Thyroid gland (tissue), 4 donors: Measurements from ENCODE around the gene IKBIP. TPM values are rescaled to one million over a fixed set of nuclear protein-coding genes. Genes with fewer than 3 reads are reported as not detected.
A peak's percentile ranks its signal among the peaks of the same experiment; 100 is the strongest.
"Not testable (repeated sequence)": the region's sequence is repeated elsewhere in the genome, so short reads cannot be mapped to it uniquely, and the experiment has no call there.

Experiments used
- DNase-seq, 2 donors: peaks; one replicate each; pipeline ENCODE4 v3.0.0-alpha.2; 2019
- H3K27ac ChIP-seq, 3 donors: fragments of 200-600 bp; sonication (generic); 1 replicate in 2 of 3; 2 replicates in 1 of 3; pipeline ENCODE4 v1.5.1; 2016 to 2019; ENCODE audit warnings: mild to moderate bottlenecking in 1 of 3, moderate library complexity in 1 of 3
- H3K27me3 ChIP-seq: fragments of 200-600 bp; sonication (generic); one replicate; pipeline ENCODE4 v1.5.1; 2019
- H3K36me3 ChIP-seq, 2 donors: fragments of 200-600 bp; sonication (generic); one replicate each; pipeline ENCODE4 v1.5.1; 2016 to 2019
- H3K4me1 ChIP-seq, 2 donors: fragments of 200-600 bp; sonication (generic); one replicate each; pipeline ENCODE4 v1.5.1; 2017 to 2019
- H3K4me3 ChIP-seq, 3 donors: fragments of 200-600 bp; sonication (generic); replicated peaks in 1 of 3; 1 replicate in 2 of 3; 2 replicates in 1 of 3; pipeline ENCODE4 v1.5.1; 2016; ENCODE audit warnings: mild to moderate bottlenecking in 1 of 3
- H3K9me3 ChIP-seq: fragments of 200-600 bp; sonication (generic); one replicate; pipeline ENCODE4 v1.5.1; 2017
- POLR2A ChIP-seq, 2 donors: fragments of 450-650 bp; IDR thresholded peaks; one replicate each; pipeline ENCODE4 v1.6.1; 2017; ENCODE audit warnings: antibody characterized with exemption in 2 of 2, mild to moderate bottlenecking in 2 of 2, moderate library complexity in 1 of 2
- WGBS, 2 donors: methylation state at CpG; one replicate each; pipeline ENCODE4 v1.1.5; 2017; 5-methylcytosine and 5-hydroxymethylcytosine counted together
- intact Hi-C: fragments of 100-400 bp; cut with DNase I; formaldehyde crosslinking; loops from one replicate; pipeline ENCODE4 v1.15.1; 2023
- total RNA-seq, 4 donors: library from RNA; depleted of rRNA; stranded (reverse); fragments of >200 nt; gene quantifications; one replicate each; pipeline ENCODE4 v1.2.3, GENCODE V29; 2016
- TF ChIP-seq, protein P1 (sequence below), 6 experiments: fragments of 200-600 bp in 3 of 6; fragments of 450-650 bp in 3 of 6; sonication (generic) in 3 of 6; IDR thresholded peaks; one replicate each; pipeline ENCODE4 v1.5.1; 2016 to 2019; ENCODE audit warnings: antibody characterized with exemption in 6 of 6, mild to moderate bottlenecking in 2 of 6, inconsistent platforms in 1 of 6, moderate library complexity in 1 of 6

The IKBIP gene
- total RNA-seq, 4 donors from 2014 or later = 16.8 to 26.2 (median 19.0) TPM

DNA sequence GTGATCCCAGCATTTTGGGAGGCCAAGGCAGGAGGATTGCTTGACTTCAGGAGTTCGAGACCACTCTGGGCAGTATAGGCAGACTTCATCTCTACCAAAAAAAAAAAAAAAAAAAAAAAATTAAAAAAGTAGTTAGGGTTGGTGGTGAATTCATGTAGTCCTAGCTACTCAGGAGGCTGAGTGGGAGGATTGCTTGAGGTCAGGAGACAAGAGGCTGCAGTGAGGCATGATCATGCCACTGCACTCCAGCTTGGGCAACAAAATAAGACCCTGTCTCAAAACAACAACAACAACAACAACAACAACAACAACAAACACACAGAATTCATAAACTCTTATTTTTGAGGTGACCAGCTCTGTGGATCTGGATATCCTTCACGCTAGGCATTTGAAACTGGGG is 34.0 kb downstream of the IKBIP start:
- Histone ChIP-seq H3K9me3 (no peaks in the 10 kb centered on the region), H3K36me3 (no peaks in the 10 kb centered on the region), H3K4me1 (no peaks in the 10 kb centered on the region), H3K27ac (no peak overlapping the region), H3K4me3 (no peak overlapping the region), H3K27me3 (no peaks in the 10 kb centered on the region)
- intact Hi-C loops = no loop called here
- no peak for DNase-seq
- 98% methylated on average over 2 of the region's 2 CpGs for WGBS, 2 donors
- TF ChIP-seq POLR2A (IDR thresholded peaks at IDR 0.05) = no peak
- TF ChIP-seq, protein P1, sequence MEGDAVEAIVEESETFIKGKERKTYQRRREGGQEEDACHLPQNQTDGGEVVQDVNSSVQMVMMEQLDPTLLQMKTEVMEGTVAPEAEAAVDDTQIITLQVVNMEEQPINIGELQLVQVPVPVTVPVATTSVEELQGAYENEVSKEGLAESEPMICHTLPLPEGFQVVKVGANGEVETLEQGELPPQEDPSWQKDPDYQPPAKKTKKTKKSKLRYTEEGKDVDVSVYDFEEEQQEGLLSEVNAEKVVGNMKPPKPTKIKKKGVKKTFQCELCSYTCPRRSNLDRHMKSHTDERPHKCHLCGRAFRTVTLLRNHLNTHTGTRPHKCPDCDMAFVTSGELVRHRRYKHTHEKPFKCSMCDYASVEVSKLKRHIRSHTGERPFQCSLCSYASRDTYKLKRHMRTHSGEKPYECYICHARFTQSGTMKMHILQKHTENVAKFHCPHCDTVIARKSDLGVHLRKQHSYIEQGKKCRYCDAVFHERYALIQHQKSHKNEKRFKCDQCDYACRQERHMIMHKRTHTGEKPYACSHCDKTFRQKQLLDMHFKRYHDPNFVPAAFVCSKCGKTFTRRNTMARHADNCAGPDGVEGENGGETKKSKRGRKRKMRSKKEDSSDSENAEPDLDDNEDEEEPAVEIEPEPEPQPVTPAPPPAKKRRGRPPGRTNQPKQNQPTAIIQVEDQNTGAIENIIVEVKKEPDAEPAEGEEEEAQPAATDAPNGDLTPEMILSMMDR (IDR thresholded peaks at IDR 0.05) = no peak

DNA sequence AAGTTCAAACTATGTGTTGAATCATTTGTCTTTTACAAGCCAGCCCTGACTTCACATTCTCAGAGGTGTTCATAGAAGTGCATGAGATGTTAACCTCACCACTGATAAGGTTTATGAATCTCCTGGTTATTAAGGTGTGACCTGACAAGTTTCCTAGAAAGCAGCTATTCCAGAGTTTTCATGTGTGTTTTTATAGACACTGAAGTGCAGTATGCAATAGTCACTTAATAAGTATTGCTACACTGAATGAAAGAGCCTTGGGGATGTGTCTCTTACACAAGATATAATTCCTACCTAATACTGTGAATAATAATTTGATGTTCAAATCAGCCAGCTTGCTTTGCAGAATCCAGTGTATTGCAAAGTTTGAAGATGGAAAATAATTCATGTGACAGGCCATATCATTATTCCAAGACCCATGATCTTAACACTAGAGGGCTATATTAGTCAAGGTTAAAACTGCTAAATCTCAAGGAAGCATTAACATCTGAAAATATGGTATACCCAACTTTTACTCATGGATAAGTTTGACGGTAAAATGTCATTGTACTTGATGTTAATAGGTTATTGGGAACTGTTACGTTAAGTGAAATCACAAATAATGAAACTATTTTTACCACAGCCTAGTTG is 38.1 kb downstream of the IKBIP start:
- TF ChIP-seq, protein P1 (IDR thresholded peaks at IDR 0.05) = no peak
- TF ChIP-seq POLR2A (IDR thresholded peaks at IDR 0.05) = no peak
- no peak for DNase-seq
- Histone ChIP-seq H3K4me1 (no peaks in the 10 kb centered on the region), H3K27ac (no peak overlapping the region), H3K36me3 (peaks cover 20 to 25% of the 10 kb centered on the region in 2 donors), H3K27me3 (no peaks in the 10 kb centered on the region), H3K9me3 (no peaks in the 10 kb centered on the region), H3K4me3 (no peak overlapping the region)
- intact Hi-C loops = no loop called here
- 75 to 76% methylated on average over 2 of the region's 2 CpGs for WGBS, 2 donors

DNA sequence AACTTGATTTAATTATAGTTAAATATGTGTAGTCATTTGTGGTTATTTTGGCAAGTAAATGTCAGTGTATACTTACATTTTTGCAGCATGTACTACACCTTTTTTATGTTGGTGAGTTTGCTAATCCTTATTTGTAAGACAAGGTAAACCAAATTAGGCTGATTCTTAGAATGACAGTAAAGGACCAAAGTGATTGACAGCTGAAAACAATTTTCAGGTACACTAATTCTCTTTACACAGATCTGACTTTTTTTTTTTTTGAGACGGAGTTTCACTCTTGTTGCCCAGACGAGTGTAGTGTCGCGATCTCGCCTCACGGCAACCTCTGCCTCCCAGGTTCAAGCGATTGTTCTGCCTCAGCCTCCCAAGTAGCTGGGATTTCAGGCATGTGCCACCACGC is 42.7 kb downstream of the IKBIP start:
- Histone ChIP-seq H3K27ac (no peak overlapping the region), H3K27me3 (no peaks in the 10 kb centered on the region), H3K9me3 (no peaks in the 10 kb centered on the region), H3K4me1 (no peaks in the 10 kb centered on the region), H3K4me3 (no peak overlapping the region), H3K36me3 (peaks cover 60 to 69% of the 10 kb centered on the region in 2 donors)
- WGBS, 2 donors = 96 to 98% methylated on average over 8 of the region's 8 CpGs
- DNase-seq = no peak
- intact Hi-C loops = no loop called here
- no peak for TF ChIP-seq POLR2A (IDR thresholded peaks at IDR 0.05)
- TF ChIP-seq, protein P1 (IDR thresholded peaks at IDR 0.05) = no peak

DNA sequence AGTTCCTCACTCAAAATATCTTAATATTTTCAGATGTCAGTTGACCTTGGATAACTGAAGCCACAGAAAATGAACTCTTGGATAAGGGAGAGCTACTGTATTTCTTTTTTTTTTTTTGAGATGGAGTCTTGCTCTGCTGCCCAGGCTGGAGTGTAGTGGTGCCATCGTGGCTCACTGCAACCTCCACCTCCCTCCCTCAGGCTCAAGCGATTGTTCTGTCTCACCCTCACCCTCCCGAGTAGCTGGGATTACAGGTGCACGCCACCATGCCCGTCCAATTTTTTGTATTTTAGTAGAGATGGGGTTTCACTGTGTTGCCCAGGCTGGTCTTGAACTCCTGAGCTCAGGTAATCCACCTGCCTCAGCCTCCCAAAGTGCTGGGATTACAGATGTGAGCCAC is 47.3 kb downstream of the IKBIP start:
- intact Hi-C loops, H3K27ac ChIP-seq, H3K4me3 ChIP-seq, H3K9me3 ChIP-seq, DNase-seq, H3K27me3 ChIP-seq: not testable (repeated sequence)
- Histone ChIP-seq H3K36me3 (peaks cover 47 to 52% of the 10 kb centered on the region in 2 donors), H3K4me1 (peaks cover 6 to 14% of the 10 kb centered on the region in 2 donors)
- WGBS, 2 donors = 91 to 97% methylated on average over 5 of the region's 5 CpGs

DNA sequence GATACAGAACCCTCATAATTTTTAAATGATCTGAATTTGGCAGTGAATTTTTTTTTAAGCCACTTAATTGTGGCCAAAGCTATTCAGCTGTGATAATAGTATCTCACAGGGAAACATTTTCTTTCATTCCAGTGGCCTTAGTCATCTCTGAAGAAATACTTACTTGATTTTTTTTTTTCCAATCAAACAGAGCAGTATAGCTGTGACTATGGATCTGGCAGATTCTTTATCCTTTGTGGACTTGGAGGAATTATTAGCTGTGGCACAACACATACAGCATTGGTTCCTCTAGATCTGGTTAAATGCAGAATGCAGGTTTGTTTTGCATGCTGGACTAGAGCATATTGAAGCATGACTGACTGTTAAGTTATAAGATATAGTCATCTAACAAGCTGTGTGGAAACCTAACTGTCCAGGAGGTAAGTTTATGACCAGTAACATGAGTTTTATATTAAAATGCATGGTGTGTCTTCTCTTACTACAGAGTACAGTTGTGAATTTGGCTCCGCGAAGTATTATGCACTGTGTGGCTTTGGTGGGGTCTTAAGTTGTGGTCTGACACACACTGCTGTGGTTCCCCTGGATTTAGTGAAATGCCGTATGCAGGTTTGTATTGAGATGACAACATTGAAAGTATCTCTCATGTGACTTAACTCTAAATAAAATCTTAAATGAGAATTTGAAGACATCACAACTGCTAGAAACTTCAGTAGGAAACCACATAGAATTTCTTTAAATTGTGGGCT is 49.2 kb downstream of the IKBIP start:
- Histone ChIP-seq H3K36me3 (peaks cover 30 to 33% of the 10 kb centered on the region in 2 donors), H3K4me3 (peak overlapping the region in 2 of 3 donors; percentile 89 to 92), H3K27me3 (no peaks in the 10 kb centered on the region), H3K27ac (peak overlapping the region in 2 of 3 donors; percentile 38 to 97), H3K4me1 (peaks cover 6 to 14% of the 10 kb centered on the region in 2 donors), H3K9me3 (no peaks in the 10 kb centered on the region)
- TF ChIP-seq POLR2A (IDR thresholded peaks at IDR 0.05) = no peak
- TF ChIP-seq, protein P1 (IDR thresholded peaks at IDR 0.05) = no peak
- intact Hi-C loops = no loop called here
- WGBS, 2 donors = 66 to 74% methylated on average over 3 of the region's 3 CpGs
- DNase-seq = no peak
